ENCODE measurements around the gene WDR6.

The WDR6 gene

DNA sequence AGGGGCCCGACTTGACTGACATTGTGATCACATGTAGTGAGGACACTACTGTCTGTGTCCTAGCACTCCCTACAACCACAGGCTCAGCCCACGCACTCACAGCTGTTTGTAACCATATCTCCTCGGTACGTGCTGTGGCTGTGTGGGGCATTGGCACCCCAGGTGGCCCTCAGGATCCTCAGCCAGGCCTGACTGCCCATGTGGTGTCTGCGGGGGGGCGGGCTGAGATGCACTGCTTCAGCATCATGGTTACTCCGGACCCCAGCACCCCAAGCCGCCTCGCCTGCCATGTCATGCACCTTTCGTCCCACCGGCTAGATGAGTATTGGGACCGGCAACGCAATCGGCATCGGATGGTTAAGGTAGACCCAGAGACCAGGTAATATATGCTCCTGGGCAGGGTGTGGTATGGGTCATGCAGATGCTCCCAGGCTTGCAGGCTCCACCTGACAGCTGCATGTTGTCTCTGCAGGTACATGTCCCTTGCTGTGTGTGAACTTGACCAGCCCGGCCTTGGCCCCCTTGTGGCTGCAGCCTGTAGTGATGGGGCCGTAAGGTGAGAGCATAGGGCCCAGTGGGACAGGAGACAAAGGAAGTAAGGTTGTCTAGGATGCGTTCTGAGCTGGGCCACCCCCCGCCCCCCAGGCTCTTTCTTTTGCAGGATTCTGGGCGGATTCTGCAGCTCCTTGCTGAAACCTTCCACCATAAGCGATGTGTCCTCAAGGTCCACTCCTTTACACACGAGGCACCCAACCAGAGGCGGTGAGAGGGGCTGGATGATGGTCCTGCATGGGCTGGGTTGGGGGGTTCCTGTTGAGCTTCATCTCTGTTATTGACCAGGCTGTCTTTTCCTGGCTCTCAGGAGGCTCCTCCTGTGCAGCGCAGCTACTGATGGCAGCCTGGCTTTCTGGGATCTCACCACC lies 6.8 kb downstream of the WDR6 start:
- no peak for DNase-seq (ENCODE audit: low read depth in 2 of 2, low spot score in 1 of 2)

GRCh38 chr3:49015072-49015471 lies 7.9 kb downstream of the WDR6 start:
- no peak for DNase-seq (ENCODE audit: low read depth in 2 of 2, low spot score in 1 of 2)

DNA sequence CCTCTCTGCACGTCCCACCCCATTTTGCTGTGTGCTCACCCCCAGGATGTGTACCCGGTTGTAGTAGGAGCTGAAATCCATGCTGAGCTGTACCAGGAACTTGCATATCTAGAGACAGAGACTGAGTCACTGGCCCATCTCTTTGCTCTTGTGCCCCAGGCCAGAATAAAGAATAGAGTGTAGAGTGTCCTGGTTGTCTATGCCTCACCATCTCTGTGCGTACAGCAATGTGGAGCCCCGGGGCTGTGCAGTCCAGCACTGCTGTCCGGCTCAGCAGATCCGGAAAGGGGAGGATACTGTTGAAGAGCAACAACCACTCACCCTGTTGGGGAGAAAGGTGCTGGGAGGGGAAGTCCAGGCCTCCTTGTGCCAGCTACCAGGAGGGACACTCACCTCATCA lies 8.6 kb downstream of the WDR6 start:
- no peak for DNase-seq (ENCODE audit: low read depth in 2 of 2, low spot score in 1 of 2)

GRCh38 chr3:49016414-49017228 lies 9.4 kb downstream of the WDR6 start:
- no peak for DNase-seq (ENCODE audit: low read depth in 2 of 2, low spot score in 1 of 2)

DNA sequence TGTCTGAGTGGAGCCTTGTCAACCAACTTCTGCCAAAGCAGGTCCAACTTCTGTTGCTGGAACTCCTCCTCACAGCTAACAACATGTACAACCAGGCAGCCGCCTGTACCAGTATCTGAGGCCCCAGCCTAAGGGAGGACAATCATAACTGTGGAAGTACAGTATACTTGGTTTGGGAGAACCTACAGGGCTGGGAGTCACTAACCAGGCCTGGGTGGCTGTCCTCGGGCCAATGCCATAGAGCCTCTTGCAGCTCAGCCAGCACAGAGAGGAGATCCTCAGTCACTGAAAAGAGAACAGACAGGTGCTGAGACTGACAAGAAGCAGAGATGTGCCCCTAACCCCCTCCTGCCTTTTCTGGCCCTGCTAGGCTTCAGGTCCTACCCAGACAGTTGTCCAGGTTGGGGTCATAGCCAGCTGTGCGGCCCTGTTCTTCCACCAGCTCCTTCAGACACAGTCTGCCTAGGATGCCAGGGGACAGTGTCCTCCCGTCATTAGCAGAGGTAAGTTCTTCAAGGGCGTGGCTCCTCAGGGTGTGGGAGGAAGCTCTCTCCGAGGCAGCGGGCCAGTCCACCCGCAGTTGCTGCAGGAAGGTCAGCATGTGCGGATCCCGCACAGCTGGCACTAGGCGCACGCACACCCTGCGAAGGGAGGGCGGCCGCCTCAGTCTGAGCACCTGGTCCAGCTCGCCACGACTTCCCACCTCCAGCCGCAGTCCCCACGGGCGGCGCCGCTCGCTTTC lies 10.2 kb downstream of the WDR6 start:
- DNase-seq (ENCODE audit: low read depth in 2 of 2, low spot score in 1 of 2) = no peak

DNA sequence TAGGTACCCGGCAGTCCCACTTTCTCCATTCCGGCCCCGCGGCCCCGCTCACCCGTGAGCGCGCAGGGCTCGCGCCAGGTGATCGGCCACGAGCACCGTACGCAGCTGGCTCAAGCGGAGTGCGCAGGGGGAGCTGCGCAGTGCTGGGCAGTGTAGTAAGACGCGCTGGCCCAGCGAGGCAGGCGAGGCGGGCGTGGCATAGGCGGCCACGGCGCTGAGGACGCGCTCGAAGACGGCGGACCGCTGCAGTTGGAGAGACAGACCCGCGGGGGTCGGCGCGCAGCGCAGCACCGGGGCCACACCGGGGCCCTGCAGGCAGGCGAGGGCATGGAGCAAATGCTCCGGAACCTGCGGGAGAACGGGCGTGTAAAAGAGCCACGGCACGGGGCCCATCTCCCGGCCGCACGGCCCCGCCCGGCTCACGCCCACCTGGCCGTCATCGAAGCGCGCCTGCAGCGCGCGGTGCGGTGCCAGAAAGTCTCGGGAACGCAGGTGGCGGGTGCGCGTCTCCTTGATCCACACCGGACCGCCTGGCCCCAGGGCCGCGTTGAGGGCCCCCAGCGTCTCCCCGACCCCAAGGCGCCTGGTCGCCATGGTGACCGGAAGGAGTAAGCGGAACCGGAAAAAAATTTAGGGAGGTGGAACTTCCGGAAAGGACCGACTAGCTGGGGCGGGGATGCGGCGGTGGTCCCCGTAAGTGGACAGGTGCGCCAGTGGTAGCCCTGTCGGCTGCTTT lies 10.9 kb downstream of the WDR6 start, which contains the start of gene DALRD3:
Gene DALRD3, minus strand, starts transcription at position 610 of the 736 bp plus-strand sequence. Its CDS starts 16 bp downstream, at position 594.
- no peak for DNase-seq (ENCODE audit: low read depth in 2 of 2, low spot score in 1 of 2)

DNA sequence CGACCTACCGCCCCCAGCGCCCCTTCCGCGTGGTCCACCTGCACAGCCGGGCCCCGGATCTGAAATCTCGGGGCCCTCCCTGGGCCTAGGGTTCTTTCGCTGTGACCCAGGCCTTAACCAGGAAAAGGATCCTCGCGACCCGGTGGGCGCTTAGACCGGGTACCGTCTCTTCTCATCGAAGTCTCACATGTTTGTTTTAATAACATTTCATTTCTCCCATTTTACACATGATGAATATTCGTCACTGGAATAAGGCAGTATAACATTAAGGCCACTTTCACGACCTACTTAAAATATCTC lies 11.5 kb downstream of the WDR6 start:
- no peak for DNase-seq (ENCODE audit: low read depth in 2 of 2, low spot score in 1 of 2)

DNA sequence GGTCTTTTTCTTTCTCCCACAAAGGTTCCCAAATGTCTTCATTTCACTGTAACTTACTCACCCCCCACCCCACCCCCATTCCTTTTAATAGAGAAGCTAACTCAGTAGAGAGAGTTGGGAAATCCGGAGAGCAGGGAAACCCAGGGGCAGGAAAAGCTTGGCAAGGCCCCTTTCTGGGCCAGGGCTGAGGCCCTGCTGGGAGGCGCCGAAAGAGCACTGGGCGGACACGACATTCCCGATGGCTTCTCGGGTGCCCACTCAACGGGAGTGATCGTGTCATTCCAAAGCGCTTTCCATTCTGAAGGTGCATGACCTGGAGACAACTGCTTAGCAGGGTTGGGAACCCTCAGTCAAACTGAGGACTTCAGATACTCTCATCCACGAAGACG lies 12.7 kb downstream of the WDR6 start:
- DNase-seq (ENCODE audit: low read depth in 2 of 2, low spot score in 1 of 2) = no peak

GRCh38 chr3:49020330-49021212 lies 13.4 kb downstream of the WDR6 start:
- no peak for DNase-seq (ENCODE audit: low read depth in 2 of 2, low spot score in 1 of 2)

GRCh38 chr3:49021213-49021812 lies 14.1 kb downstream of the WDR6 start:
- peak; percentile 98 for DNase-seq (ENCODE audit: low read depth in 2 of 2, low spot score in 1 of 2)

GRCh38 chr3:49021813-49022687 lies 14.9 kb downstream of the WDR6 start, which contains the start of gene NDUFAF3:
Gene NDUFAF3 (plus strand): TSS chr3:49022121. CDS start chr3:49022145, 24 bp downstream.
- DNase-seq (ENCODE audit: low read depth in 2 of 2, low spot score in 1 of 2) = peak; percentile 84

DNA sequence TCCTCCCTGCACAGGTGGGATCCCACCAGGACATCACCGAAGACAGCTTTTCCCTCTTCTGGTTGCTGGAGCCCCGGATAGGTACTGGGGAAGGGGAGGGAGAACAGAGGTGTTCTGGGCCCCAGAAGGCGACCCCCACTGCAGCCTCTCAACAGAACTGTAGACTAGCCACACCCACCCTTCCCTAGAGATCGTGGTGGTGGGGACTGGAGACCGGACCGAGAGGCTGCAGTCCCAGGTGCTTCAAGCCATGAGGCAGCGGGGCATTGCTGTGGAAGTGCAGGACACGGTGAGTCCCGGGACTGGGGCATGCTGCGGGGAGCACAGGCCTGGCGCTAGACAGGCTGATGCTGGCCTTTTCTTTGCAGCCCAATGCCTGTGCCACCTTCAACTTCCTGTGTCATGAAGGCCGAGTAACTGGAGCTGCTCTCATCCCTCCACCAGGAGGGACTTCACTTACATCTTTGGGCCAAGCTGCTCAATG lies 15.5 kb downstream of the WDR6 start:
- DNase-seq (ENCODE audit: low read depth in 2 of 2, low spot score in 1 of 2) = no peak

GRCh38 chr3:49023775-49024174 lies 16.6 kb downstream of the WDR6 start:
- DNase-seq (ENCODE audit: low read depth in 2 of 2, low spot score in 1 of 2) = no peak

DNA sequence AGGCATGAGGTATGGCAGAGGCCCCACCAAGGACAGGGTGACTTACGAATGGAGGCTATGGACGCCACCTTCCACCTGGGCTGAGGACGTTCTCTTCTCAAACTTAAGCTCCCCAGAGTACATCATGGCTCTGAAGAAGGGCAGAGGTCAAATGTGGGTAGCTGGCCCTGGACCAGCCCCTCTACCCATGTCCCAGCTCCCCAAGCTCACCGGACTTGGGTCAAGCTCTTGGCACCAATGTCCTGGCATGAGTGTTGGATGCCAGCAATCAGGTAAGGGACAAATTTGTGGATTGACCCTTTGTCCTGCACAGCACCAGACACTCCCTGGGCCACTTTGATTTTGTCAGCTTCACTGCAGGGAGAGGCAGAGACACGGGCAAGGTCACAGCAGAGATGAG lies 17.3 kb downstream of the WDR6 start:
- DNase-seq (ENCODE audit: low read depth in 2 of 2, low spot score in 1 of 2) = no peak

DNA sequence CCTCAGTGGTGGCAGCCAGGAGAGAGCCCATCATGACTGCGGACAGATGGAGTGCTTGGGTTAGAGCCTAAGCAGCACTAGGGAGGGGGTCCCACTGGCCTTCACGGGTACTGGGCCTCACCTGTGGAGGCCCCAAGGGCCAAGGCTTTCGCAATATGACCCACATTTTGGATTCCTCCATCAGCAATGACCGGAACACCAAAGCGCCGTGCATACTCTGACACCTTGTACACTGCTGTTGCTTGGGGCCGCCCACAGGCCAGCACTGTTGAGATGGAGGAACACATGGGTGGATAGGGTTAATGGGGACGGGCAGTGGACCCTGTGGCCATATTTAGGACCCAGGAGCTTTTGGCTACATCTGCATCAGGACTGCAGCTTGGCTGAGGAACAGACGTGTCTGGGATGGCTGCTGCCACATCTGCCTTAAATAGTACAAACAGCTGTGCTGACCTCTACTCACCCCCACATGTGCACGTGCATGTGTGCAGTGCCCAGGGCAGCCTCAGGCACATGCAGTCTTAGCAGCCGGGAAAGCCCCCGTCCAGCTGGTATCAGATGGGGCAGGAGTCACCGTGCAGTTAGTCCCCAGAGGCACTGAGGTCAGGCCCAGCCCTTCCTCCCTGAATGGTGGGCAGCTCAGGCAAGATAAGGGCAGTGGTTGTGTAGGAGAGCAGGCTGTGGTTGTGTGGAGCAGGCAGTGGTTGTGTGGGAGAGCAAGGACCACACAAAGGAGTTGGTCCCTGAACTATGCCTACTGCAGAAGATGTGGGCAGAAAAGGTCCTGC lies 18.0 kb downstream of the WDR6 start:
- DNase-seq (ENCODE audit: low read depth in 2 of 2, low spot score in 1 of 2) = no peak

DNA sequence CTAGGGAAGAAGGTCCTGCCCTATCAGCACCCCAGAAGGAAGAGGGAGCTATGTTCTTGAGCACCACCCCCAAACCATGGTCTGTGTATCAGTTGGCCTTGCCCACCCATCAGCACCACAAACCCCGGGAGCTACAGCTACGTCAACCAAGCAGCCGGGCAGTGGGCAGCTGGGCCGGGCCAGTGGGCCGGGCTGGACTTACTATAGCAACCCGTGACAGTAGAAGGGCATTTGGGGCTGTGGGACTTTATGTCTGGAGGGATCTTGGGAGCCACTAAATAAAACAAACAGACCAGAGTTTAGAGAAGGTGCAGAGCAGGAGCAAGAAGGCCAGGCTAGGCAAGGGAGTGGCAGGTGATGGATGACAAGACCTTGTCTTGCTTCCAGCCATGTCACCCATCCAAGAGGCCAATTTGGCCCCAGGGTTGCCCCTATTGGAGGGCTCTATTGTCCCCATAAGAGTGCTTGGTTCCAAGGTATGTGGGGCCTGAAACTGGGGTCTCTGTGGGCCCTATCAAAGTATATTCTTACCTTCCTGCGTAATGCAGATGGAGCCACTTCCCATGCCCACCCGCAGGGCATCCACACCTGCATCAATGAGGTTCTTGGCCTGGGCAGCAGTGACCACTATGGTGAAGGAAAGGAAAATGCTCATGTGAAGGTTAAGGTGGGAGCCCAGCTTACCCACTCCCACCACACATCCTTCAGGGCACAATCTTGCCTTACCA lies 18.8 kb downstream of the WDR6 start:
- no peak for DNase-seq (ENCODE audit: low read depth in 2 of 2, low spot score in 1 of 2)

GRCh38 chr3:49026536-49026935 lies 19.3 kb downstream of the WDR6 start:
- no peak for DNase-seq (ENCODE audit: low read depth in 2 of 2, low spot score in 1 of 2)
